GM19455 (cell line): ENCODE measurements around the gene PTPRE.

ENCODE experiments used
- ATAC-seq: cut with Tn5 transposase; IDR thresholded peaks from one replicate; pipeline ENCODE4 v1.9.1; 2021; ENCODE audit not compliant: unreplicated experiment

Gene PTPRE

DNA sequence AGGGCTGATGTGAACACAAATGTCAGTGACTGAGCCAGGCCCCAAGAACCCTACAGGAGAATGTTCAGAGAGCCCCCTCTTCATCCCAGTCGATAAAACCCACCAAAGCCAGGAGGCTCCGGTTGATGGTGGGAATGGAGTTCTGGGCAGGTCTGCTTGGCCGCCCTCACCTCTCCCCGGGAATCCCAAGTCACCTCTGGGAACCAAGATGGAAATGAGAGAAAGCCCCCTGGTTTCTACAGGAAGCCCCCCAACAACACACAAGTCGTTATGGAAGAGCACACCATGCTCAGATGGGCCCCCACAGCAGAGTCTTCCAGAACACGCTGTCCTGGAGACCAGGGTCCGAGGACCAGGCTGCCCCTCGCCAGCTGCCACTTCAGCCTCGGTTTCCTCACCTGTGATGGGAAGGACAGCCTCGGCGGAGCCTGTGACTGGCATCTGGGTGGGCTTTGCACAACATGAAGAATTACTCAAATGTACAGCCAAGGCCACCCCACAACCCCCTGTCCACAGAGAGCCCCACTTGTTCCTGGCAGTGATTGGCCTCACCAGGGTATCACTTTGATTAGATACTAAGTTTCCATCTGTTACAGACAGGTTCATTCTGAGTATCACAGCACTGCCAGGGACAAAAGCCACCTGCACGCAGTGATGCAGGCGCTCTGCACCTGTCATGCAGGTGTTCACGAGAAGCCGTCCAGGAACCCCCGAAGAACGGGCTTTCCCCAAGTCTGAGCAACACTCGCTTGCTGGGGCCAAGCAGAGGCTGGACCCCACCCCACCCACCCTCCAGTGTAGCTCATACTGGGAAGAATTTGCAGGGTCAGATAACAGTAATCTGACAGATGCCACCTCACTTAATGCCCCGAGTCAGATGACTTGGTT is 161.7 kb downstream of the PTPRE start:
- no peak for ATAC-seq

DNA sequence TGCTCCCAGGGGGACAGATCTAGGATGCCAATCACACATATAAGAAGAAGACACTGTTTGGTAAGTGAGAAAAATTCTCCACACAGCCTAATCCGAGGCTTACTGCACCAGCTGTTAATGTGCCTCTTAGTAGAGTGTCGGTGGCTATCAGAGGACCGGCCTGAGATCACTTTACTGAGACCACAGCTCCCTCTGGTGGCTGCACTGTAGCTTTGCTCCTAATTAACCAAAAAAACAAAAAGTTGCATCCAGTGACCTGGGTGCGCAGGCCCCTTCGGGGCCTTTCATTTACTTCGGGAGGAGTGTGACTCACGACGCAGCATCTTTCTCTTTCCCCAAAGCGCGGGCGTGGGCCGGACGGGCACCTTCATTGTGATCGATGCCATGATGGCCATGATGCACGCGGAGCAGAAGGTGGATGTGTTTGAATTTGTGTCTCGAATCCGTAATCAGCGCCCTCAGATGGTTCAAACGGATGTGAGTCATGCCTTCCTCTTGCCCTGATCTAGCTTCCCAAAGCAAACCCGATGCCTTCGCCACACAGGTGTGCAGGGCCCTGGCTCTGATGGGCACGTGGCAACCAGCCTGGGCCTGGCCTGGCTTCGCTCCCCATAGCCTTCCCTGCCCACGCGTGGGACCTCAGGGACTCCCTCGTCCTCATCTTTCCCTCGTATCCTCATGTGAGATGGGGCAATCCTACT is 162.6 kb downstream of the PTPRE start:
- peak; percentile 62 for ATAC-seq

DNA sequence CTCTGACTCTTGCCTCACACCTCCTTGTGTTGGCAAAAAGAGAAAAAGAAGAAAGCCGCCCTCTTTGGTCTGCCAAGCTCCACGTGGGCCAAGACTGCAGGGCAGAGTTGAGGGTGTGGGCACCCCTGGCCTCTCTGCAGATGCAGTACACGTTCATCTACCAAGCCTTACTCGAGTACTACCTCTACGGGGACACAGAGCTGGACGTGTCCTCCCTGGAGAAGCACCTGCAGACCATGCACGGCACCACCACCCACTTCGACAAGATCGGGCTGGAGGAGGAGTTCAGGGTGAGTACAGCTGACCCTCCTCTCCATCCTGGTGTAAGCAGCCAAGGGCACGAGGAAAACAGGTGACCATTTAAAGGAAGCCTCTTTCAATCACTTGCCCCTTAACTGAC is 163.3 kb downstream of the PTPRE start:
- no peak for ATAC-seq

DNA sequence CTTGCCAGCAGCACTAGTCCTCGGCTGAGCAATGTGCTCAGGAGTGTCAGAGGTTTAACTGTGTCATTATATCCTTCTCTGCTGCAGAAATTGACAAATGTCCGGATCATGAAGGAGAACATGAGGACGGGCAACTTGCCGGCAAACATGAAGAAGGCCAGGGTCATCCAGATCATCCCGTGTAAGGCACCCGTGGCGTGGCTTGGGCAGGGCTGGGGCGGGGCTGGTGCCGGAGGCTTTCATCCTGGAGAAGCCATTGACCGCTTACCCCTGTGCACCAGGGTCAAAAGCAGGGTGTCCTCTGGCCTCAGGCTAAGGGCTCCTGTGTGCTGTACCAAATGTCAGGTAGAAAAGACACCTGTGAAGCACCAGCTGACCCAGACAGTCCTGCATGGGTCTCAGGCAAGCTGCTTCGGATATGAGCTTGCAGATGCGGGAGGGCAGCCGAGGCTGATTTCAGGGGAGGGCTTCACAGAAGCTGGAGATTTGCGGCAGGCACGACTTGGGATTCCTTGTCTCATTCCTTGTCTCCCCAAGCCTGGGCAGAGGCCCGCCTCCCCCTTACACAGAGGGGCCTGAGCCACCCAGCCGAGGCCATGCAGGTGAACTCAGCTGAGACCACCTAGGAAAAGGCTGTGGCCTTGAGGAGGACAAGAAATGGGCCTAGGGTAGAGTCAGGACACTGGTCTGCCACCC is 164.0 kb downstream of the PTPRE start:
- ATAC-seq = no peak

DNA sequence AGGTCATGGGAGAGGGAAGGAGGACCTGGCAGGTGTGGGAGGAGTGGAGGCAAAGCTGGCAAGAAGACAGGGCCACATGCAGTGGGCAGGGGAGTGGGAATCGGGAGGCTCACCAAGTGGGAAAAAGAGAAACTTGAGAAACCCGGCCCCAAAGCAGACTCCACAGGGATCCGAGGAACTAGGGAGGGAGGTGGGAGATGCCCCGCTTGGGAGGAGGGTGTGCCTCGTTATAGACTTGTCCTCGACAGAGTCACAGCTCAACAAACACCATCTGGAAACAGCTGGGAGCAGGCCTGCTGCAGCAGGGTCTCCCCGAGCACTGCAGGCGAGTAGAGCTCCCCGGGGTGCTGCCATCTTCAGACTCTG is 164.5 kb downstream of the PTPRE start:
- no peak for ATAC-seq

DNA sequence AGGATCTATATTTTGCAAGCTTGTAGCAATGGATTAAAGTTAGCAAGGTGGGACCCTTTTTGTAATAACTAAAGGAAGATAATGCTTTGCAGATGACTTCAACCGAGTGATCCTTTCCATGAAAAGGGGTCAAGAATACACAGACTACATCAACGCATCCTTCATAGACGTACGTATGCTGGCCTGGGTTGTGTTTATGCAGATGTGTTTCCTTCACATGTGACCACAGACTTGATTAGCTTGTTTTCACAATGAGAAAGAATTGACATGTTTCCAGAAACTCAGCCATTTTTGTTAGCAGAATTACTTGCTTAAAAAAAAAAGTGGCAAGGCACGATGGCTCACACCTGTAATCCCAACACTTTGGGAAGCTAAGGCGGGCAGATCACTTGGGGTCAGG is 165.1 kb downstream of the PTPRE start:
- ATAC-seq = no peak

DNA sequence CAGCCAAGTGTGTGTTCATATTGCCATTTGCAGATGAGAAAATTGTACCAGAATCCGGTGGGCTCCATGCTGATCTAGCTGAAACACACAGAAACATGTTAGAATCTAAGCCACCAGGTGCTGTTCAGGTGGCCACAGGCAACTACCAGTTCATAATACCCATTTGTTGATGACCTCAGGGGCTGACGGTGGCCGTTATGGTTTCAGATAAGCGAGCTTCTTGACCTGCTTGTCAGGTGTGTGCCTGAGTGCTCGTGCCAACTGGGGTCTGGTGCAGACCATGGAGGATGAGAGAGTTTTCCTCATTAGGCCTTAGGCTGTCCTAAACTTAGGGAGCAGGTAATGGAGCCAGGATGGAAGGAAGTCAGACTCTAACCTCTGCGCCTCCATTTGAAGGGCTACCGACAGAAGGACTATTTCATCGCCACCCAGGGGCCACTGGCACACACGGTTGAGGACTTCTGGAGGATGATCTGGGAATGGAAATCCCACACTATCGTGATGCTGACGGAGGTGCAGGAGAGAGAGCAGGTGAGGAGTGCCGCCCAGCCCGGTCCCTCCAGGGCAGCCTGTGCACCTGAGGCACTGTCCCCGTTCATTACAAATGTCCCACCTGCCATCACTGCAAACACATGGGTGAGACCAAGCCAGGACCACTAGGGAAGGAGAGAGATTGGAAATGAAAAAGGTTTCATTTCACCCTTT is 166.2 kb downstream of the PTPRE start:
- ATAC-seq = no peak

DNA sequence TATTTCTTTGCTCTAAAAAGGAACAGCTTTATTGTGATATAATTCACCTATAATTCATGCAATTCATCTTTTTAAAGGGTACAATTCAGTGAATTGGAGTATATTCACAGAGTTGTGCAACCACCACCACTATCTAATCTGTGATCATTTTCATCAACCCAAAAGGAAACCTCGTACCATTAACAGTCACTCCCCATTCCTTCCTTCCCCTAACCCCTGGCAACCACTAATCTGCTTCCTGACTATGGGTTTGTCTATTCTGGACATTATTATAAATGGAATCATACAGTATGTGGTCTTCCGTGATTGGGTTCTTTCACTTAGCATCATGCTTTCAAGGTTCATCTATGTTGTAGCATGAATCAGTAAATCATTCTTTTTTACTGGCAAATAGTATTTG is 167.0 kb downstream of the PTPRE start:
- ATAC-seq = no peak

DNA sequence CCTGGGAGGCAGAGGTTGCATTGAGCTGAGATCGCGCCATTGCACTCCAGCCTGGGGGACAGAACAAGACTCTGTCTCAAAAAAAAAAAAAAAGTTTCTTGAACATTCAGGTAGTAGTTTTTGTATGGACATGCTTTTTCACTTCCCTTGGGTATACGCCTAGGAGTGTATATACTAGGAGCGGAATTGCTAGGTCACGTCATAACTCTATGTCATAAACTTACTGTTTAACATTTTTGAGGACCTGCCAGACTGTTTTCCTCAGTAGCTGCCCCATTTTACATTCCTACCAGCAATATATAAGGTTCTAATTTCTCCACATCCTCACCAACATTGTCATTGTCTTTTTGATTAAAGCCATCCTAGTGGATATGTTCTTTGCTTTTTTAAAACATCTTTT is 167.7 kb downstream of the PTPRE start:
- no peak for ATAC-seq

DNA sequence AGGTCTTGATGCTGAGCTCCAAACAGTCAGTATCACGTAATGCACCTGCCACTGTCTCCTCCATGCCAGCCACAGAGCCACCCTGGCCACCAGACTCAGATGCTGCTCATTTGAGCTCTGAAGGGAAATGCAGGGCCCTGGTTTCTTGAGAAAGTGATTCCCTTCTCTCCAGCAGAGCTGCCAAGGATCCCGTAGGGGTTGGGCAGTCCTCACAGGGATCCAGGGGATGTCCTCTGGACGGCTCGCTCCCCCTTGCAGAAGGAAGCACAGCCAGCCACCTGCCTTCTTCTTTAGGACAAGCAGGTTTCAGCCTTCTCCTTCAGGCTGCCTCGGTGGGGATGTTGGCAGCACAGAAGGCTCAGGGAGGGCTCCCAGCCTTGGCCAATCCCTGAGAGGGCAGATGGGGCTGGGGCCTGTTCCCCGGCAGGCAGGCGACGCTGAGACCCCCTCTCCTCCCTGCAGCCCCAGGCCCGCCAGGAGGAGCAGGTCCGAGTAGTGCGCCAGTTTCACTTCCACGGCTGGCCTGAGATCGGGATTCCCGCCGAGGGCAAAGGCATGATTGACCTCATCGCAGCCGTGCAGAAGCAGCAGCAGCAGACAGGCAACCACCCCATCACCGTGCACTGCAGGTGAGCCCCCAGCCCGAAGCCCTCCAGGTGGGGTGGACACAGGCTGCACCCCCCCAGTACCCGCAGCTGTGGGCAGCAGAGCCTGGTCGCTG is 170.4 kb downstream of the PTPRE start:
- ATAC-seq = no peak

DNA sequence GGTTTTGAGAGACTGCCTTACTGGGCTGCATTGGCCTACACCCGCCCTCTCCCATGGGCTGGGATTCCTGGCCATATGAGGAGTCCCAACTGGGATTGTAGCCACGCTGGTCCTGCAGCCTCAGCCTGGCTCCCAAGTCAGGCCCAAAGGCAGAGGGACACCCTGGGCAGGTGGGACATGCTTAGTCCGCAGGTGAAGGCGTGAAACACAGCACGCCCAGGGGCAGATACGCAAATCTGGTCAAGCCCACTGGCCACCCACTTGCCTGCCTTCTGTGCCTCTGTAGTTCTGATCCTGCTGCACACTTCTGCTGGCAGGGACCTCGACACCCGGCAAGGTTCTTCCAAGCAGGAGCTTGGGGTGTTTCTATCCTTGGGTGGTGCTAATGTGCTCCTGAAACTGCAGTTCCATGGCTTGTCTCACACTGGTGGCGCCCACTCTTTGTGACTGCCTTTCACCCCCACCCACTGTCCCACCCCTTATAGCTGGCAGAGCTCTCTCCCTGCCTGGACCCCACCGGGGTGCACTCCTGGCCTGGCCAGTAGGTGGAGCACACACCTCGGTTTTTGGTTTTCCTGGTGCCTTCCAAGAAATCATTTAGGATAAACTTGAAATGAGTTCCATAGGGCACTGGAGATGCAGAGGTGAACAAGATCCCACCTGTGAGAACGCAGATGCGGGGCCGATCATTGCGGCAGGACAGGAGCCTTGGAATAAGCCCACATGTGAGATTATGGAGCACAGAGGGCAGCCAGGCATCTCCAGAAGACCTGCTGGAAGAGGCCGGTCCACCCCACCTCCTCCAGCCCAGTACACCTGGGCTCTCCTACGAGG is 171.4 kb downstream of the PTPRE start:
- peak; percentile 63 for ATAC-seq

DNA sequence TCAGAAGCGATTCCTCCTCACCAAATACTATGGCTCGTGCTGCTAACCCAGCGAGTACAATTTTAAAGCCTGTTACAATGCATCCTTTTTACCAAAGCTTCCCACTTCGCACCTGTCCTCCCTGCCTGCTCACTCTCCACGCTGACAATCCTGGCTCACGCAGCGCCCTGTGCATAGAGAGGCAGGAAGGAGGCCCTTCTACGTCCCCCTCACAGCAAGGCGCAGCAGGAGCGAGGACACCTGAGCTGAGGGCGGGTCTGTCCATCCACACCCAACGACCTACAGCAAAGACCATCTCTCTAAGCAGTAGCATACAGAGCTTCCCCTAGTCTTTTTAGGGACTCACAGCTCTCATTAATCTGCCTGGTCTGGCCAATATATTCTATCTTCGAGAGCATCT is 173.3 kb downstream of the PTPRE start:
- ATAC-seq = no peak

DNA sequence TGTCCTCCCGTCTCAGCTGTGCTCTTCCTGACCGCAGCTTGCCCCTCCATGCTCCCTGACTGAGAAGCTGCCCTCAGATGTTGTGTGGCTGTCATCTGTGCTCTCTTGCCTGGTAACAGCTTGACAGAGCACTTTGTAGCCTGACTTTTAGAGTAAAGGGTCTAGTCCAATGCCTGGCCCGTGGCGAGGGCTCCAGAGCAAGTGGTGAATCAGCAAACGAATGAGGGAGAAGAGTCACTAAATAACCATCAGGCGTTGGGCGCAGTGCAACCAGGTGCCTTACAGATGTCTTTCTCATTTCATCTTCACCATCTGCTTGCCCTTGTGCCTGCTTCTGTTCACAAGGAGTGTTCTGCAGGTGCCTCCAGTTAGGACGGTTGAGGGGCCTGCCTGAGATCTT is 173.7 kb downstream of the PTPRE start:
- no peak for ATAC-seq

DNA sequence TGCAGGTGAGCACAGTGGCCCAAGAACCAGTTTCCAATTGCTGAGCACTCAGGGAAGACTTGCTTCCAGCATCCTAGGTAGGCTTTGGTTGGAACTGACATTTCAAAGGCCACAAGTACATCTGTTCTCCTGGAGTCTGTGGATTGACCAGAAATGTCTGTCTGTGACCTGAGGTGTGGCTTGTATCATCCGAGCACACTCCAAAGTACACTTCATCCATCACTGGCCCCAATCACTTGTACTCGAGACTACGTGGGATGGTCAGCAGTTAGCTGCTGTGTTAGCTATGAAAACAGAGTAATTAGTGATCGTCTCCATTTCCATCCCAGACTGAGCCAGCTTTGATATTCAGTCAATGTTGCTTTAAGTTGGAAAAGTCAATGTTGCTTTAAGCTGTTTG is 174.3 kb downstream of the PTPRE start:
- no peak for ATAC-seq

DNA sequence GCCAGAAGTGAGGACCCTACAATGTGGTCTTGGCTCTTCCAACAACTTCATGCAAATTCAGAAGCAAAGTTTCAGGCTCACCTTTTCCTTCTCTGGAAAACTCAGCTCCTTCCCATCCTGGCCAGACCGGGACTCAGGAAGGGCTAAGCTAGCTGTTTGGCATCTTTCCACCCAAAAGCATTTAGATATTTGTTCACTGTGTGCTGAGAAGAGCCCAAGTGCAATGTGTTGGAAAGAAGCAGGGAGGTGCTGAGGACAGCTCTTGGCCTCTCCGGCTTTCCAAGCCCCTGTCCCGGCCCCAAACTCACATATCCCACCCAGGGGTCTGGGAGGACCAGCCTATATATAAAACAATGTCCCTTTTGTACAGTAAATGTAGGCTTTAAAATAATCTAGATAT is 174.8 kb downstream of the PTPRE start:
- no peak for ATAC-seq

DNA sequence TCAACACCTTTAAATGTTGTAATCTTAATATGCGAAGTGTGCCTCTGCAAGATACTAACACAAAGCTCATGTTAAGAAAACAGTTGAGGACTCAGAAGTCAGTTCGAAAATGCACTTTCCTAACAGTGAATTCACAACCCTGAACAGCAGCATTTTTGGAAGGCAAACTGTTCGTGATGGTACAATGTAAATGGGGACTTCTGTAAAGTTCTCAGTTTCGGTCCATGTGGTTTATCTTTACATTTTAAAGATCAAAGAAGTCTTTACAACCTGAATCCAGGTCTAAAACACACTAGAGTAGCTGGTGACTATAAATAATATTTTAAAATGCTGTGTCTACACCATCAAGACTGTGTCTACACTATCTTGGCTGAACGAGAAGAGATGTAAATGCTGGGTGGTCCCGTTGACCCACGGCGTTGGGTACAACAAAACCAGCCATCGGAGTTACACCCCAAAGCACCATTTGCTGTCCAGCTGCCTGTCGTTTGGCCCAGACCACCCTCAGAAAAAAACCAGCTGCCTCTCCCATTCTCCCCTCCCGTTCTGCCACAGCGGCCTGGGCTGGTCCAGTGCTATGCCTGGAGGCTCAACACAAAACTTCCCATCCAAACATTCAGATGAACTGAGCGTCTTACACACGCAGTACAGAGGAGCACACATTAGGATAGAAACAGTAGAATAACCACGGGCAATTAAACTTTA is 176.4 kb downstream of the PTPRE start:
- no peak for ATAC-seq

DNA sequence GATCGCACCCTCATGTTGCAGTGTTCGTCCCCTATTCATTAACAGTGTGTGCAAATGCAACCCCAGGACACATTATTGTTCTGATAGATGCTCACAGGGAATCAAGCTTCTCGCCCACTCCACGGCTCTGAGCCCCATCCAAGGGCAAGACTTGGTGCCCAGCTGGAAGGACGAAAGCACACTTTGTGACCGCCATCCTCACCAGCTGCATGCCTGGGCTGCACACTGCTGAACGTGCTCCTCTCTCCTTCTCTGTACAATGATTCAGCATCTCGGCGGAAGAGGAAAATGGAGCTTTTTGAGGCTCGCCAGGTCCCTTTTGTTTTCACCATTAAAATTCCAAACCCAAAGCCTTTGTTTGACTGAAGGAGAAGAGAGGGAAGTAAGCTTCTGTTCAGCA is 177.5 kb downstream of the PTPRE start:
- no peak for ATAC-seq

DNA sequence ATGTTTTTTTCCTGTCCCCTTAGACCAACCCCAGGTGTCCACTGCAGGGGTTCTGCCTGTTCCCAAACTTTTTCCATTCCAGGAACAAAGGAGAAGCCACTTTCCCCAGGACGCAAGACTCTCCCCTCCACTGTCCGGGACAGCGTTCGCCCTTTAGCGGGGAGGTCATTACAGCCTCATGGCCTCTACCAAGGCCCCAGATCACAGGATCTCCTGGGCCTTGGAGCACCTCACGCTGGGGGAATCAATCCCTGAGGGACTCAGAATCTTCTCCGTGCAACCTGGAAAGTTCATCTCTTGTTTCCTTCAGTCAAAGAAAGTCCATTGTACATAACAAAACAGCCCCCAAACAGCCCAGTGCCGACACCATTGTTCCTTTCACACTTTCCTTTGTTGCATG is 178.1 kb downstream of the PTPRE start:
- ATAC-seq = no peak
